PC-9 (cell line): ENCODE data around the gene KIF5A.
"Not testable (repeated sequence)": the region's sequence is repeated elsewhere in the genome, so short reads cannot be mapped to it uniquely, and the experiment has no call there.

ENCODE experiments used
- CTCF ChIP-seq: fragments of 200-600 bp; sonication (generic); conservative IDR thresholded peaks from 2 replicates; pipeline ENCODE4 v1.6.1; 2017; ENCODE audit warnings: mixed run types, antibody characterized with exemption, mild to moderate bottlenecking, moderate library complexity
- EZH2 ChIP-seq: fragments of 200-600 bp; sonication (generic); IDR thresholded peaks from 2 replicates; pipeline ENCODE4 v1.8.0; 2017; ENCODE audit warnings: antibody characterized with exemption, low read depth

DNA sequence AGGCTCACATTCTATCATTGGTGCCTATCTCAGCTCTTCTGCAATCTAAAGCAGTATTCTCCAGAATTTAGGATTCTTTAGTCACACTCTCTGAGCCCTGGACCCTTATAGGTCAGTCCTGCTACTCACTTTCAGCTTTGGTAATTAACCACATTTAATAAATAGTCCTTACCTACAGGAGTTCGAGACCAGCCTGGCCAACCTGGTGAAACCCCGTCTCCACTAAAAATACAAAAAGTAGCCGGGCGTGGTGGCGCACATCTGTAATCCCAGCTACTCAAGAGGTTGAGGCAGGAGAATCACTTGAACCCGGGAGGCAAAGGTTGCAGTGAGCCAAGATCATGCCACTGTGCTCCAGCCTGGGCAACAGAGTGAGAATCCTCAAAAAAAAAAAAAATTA lies 36.2 kb upstream of the KIF5A start:
- not testable (repeated sequence) for TF ChIP-seq CTCF, EZH2
